Activated naive CD4-positive, alpha-beta T cell treated with anti-CD3 and anti-CD28 coated beads, Interleukin-2, amount 50 U/mL, for 72 hours (primary cell): ENCODE data around the gene CUEDC2. TPM values are rescaled to one million over a fixed set of nuclear protein-coding genes. Genes with fewer than 3 reads are reported as not detected.
A peak's percentile ranks its signal among the peaks of the same experiment; 100 is the strongest.

Source experiments
- ATAC-seq, 2 donors: fragments of 150-1000 bp; cut with Tn5 transposase; 2 replicates each; pipeline ENCODE4 v1.10.0; 2021; ENCODE audit warnings: mild to moderate bottlenecking in 2 of 2, moderate library complexity in 2 of 2
- DNase-seq, 2 donors: peaks; one replicate each; pipeline ENCODE4 v3.0.0; 2021 to 2022; ENCODE audit warnings: low spot score in 2 of 2
- H3K27ac Mint-ChIP-seq, 2 donors: one replicate each; pipeline ENCODE4 v1.8.0; 2022; ENCODE audit warnings: mild to moderate bottlenecking in 2 of 2, mixed read lengths in 2 of 2
- H3K36me3 Mint-ChIP-seq, 2 donors: one replicate each; pipeline ENCODE4 v1.8.0; 2022; ENCODE audit warnings: mixed read lengths in 2 of 2
- H3K9me3 Mint-ChIP-seq, 2 donors: one replicate each; pipeline ENCODE4 v1.8.0; 2022; ENCODE audit warnings: mixed read lengths in 2 of 2
- total RNA-seq, 2 donors: library from RNA; stranded (reverse); gene quantifications; one replicate each; pipeline ENCODE4 v1.2.3, GENCODE V29; 2022

The CUEDC2 gene
- total RNA-seq, 2 donors from 2014 or later = 38.7 to 73.9 TPM

- H3K27ac Mint-ChIP-seq = peak overlapping the region; percentile 73 to 94
- no peaks in the 10 kb centered on the region for H3K36me3 Mint-ChIP-seq
- DNase-seq = peak in 1 of 2 donors; percentile 59
- no peaks in the 10 kb centered on the region for H3K9me3 Mint-ChIP-seq
- peak in 1 of 2 donors; percentile 0 for ATAC-seq
Measured at GRCh38 chr10:102420181-102420713, 12.1 kb downstream of the CUEDC2 start.

- no peaks in the 10 kb centered on the region for H3K36me3 Mint-ChIP-seq
- DNase-seq (peak; percentile 77 to 83), ATAC-seq (peak in 1 of 2 donors; percentile 2)
- H3K27ac Mint-ChIP-seq = peak overlapping the region; percentile 73 to 89
- H3K9me3 Mint-ChIP-seq = no peaks in the 10 kb centered on the region
Measured at GRCh38 chr10:102419269-102420180, 12.8 kb downstream of the CUEDC2 start.

- ATAC-seq (no peak), DNase-seq (no peak)
- Mint-ChIP-seq H3K9me3 (no peaks in the 10 kb centered on the region), H3K27ac (peak within 1 kb of the TSS; percentile 73 to 89), H3K36me3 (no peaks in the 10 kb centered on the region)
Measured at GRCh38 chr10:102418622-102419268, 13.6 kb downstream of the CUEDC2 start, which contains the start of gene PSD. TSS of gene PSD (minus strand) at chr10:102418785. CDS start at chr10:102417038, 1,747 bp downstream.

- ATAC-seq = no peak
- H3K36me3 Mint-ChIP-seq = no peaks in the 10 kb centered on the region
- H3K9me3 Mint-ChIP-seq = no peaks in the 10 kb centered on the region
- no peak for DNase-seq
- H3K27ac Mint-ChIP-seq = no peak overlapping the region
Measured at GRCh38 chr10:102416695-102417094, 15.7 kb downstream of the CUEDC2 start.

GRCh38 chr10:102416283-102416682 is 16.1 kb downstream of the CUEDC2 start:
- DNase-seq (no peak), ATAC-seq (no peak)

GRCh38 chr10:102414749-102415148 is 17.6 kb downstream of the CUEDC2 start:
- DNase-seq (no peak), ATAC-seq (no peak)
- H3K9me3 Mint-ChIP-seq = no peaks in the 10 kb centered on the region
- no peak overlapping the region for H3K27ac Mint-ChIP-seq
- H3K36me3 Mint-ChIP-seq = no peaks in the 10 kb centered on the region

More at GRCh38 chr10:102416283-102416682, 16.1 kb downstream of the CUEDC2 start:
- Mint-ChIP-seq H3K36me3 (no peaks in the 10 kb centered on the region), H3K9me3 (no peaks in the 10 kb centered on the region), H3K27ac (no peak overlapping the region)

GRCh38 chr10:102413806-102414561 is 18.4 kb downstream of the CUEDC2 start:
- Mint-ChIP-seq H3K9me3 (no peaks in the 10 kb centered on the region), H3K27ac (no peak overlapping the region), H3K36me3 (no peaks in the 10 kb centered on the region)
- DNase-seq = no peak
- no peak for ATAC-seq

GRCh38 chr10:102413053-102413705 is 19.2 kb downstream of the CUEDC2 start:
- Mint-ChIP-seq H3K36me3 (no peaks in the 10 kb centered on the region), H3K27ac (peak overlapping the region in 1 of 2 donors; percentile 60), H3K9me3 (no peaks in the 10 kb centered on the region)
- no peak for DNase-seq
- ATAC-seq = peak in 1 of 2 donors; percentile 19

GRCh38 chr10:102412293-102412692 is 20.1 kb downstream of the CUEDC2 start:
- ATAC-seq = no peak
- H3K27ac Mint-ChIP-seq = peak overlapping the region in 1 of 2 donors; percentile 60
- H3K9me3 Mint-ChIP-seq = no peaks in the 10 kb centered on the region
- no peak for DNase-seq
- no peaks in the 10 kb centered on the region for H3K36me3 Mint-ChIP-seq

- no peaks in the 10 kb centered on the region for H3K9me3 Mint-ChIP-seq
- ATAC-seq (no peak), DNase-seq (no peak)
- no peaks in the 10 kb centered on the region for H3K36me3 Mint-ChIP-seq
- H3K27ac Mint-ChIP-seq = no peak overlapping the region
Measured at GRCh38 chr10:102411341-102412255, 20.8 kb downstream of the CUEDC2 start.

GRCh38 chr10:102410429-102411073 is 21.8 kb downstream of the CUEDC2 start:
- Mint-ChIP-seq H3K9me3 (no peaks in the 10 kb centered on the region), H3K27ac (peak overlapping the region; percentile 15 to 64), H3K36me3 (no peaks in the 10 kb centered on the region)
- ATAC-seq (peak; percentile 39 to 48), DNase-seq (peak; percentile 72 to 78)

- ATAC-seq = peak; percentile 3 to 9
- peak overlapping the region; percentile 64 to 87 for H3K27ac Mint-ChIP-seq
- no peaks in the 10 kb centered on the region for H3K9me3 Mint-ChIP-seq
- DNase-seq = no peak
- H3K36me3 Mint-ChIP-seq = no peaks in the 10 kb centered on the region
Measured at GRCh38 chr10:102409604-102410428, 22.6 kb downstream of the CUEDC2 start.

- Mint-ChIP-seq H3K9me3 (no peaks in the 10 kb centered on the region), H3K36me3 (no peaks in the 10 kb centered on the region), H3K27ac (peak overlapping the region; percentile 64 to 87)
- ATAC-seq (peak; percentile 78 to 80), DNase-seq (peak; percentile 81 to 82)
Measured at GRCh38 chr10:102408728-102409603, 23.4 kb downstream of the CUEDC2 start.
